ENCODE measurements around the gene PHACTR3. TPM values are rescaled to one million over a fixed set of nuclear protein-coding genes. Genes with fewer than 3 reads are reported as not detected.

The PHACTR3 gene
- total RNA-seq, 3 donors from 2014 or later = 0.41 to 3.4 (median 1.1) TPM

GRCh38 chr20:59723607-59724456 is 119.5 kb downstream of the PHACTR3 start:
- intact Hi-C loops (cut with DNase I, micrococcal nuclease) = no loop called here
- Histone ChIP-seq H3K36me3 (ENCODE audit: low read depth) (no peaks in the 10 kb centered on the region), H3K4me3 (no peak overlapping the region), H3K4me1 (ENCODE audit: low read depth) (no peaks in the 10 kb centered on the region), H3K9me3 (no peaks in the 10 kb centered on the region)
- DNase-seq = no peak
- ATAC-seq = no peak
- no peak for TF ChIP-seq CTCF (IDR thresholded peaks at IDR 0.05)

- H3K36me3 ChIP-seq (ENCODE audit: low read depth) = no peaks in the 10 kb centered on the region
- TF ChIP-seq CTCF (IDR thresholded peaks at IDR 0.05) = no peak
- DNase-seq (no peak), ATAC-seq (no peak)
- intact Hi-C loops (cut with DNase I, micrococcal nuclease) = no loop called here
- no peak overlapping the region for H3K4me3 ChIP-seq
- H3K9me3 ChIP-seq = no peaks in the 10 kb centered on the region
- no peaks in the 10 kb centered on the region for H3K4me1 ChIP-seq (ENCODE audit: low read depth)
Measured at GRCh38 chr20:59724457-59725366, 120.4 kb downstream of the PHACTR3 start.

GRCh38 chr20:59725476-59726280 is 121.3 kb downstream of the PHACTR3 start:
- no peaks in the 10 kb centered on the region for H3K9me3 ChIP-seq
- no peak overlapping the region for H3K4me3 ChIP-seq
- no peak for TF ChIP-seq CTCF (IDR thresholded peaks at IDR 0.05)
- H3K4me1 ChIP-seq (ENCODE audit: low read depth) = no peaks in the 10 kb centered on the region
- ATAC-seq = no peak
- H3K36me3 ChIP-seq (ENCODE audit: low read depth) = no peaks in the 10 kb centered on the region
- DNase-seq = no peak
- intact Hi-C loops (cut with DNase I, micrococcal nuclease) = no loop called here

DNA sequence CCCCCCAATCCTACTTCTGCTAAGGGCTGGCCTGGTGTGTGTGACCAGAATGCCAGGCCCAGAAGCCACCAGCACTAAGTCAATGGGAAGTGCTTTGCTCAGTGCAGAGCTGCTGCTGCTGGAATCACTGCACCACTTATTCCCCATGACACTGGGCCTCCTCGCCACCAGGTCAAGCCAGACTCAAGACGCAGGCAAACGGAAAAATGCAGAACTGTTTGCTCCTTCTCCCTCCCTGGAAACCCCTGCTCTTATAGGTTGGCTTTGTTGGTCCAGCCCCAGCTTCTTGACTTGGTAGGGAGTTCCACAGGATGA is 121.9 kb downstream of the PHACTR3 start:
- ATAC-seq = no peak
- Histone ChIP-seq H3K4me1 (ENCODE audit: low read depth) (no peaks in the 10 kb centered on the region), H3K4me3 (no peak overlapping the region), H3K36me3 (ENCODE audit: low read depth) (no peaks in the 10 kb centered on the region), H3K9me3 (no peaks in the 10 kb centered on the region)
- intact Hi-C loops (cut with DNase I, micrococcal nuclease) = no loop called here
- TF ChIP-seq CTCF (IDR thresholded peaks at IDR 0.05) = no peak
- no peak for DNase-seq

- no peak for TF ChIP-seq CTCF (IDR thresholded peaks at IDR 0.05)
- no peak for ATAC-seq
- H3K36me3 ChIP-seq (ENCODE audit: low read depth) = no peaks in the 10 kb centered on the region
- H3K9me3 ChIP-seq = no peaks in the 10 kb centered on the region
- no peaks in the 10 kb centered on the region for H3K4me1 ChIP-seq (ENCODE audit: low read depth)
- DNase-seq = no peak
- H3K4me3 ChIP-seq = no peak overlapping the region
- intact Hi-C loops (cut with DNase I, micrococcal nuclease) = no loop called here
Measured at GRCh38 chr20:59728722-59729430, 124.5 kb downstream of the PHACTR3 start.
